ENCODE results near the gene PTPN1. TPM values are rescaled to one million over a fixed set of nuclear protein-coding genes. Genes with fewer than 3 reads are reported as not detected.

Gene PTPN1
- total and polyA plus RNA-seq, 10 donors: 20.5 to 84.9 (median 68.6) TPM

DNA sequence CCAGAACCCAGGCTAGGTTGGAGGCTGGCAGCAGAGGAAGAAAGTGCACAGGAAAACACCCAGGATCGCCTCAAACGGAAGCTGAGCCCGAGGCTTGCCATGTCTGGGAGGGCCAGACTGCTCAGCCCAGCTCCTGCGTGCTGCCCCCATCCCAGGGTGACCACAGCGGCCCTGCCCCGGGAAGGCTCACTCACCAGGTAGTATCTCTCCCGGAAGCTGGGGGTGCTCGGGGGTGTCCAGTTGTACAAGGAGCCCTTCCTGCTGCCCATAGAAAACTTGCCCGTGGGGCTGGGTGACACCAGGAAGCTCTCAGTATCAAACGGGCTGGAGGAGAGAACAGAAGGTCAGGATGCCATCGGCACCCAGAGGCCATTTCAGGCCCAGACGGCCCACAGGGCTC is 94.3 kb downstream of the PTPN1 start:
- TF ChIP-seq, protein P1, sequence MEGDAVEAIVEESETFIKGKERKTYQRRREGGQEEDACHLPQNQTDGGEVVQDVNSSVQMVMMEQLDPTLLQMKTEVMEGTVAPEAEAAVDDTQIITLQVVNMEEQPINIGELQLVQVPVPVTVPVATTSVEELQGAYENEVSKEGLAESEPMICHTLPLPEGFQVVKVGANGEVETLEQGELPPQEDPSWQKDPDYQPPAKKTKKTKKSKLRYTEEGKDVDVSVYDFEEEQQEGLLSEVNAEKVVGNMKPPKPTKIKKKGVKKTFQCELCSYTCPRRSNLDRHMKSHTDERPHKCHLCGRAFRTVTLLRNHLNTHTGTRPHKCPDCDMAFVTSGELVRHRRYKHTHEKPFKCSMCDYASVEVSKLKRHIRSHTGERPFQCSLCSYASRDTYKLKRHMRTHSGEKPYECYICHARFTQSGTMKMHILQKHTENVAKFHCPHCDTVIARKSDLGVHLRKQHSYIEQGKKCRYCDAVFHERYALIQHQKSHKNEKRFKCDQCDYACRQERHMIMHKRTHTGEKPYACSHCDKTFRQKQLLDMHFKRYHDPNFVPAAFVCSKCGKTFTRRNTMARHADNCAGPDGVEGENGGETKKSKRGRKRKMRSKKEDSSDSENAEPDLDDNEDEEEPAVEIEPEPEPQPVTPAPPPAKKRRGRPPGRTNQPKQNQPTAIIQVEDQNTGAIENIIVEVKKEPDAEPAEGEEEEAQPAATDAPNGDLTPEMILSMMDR (IDR thresholded peaks at IDR 0.05 in 8 of 11, conservative IDR thresholded peaks at IDR 0.05 in 3 of 11): no peak
- TF ChIP-seq POLR2AphosphoS5 (IDR thresholded peaks at IDR 0.05): peak in 1 of 3 donors; percentile 12
- H3K9me3 ChIP-seq: no peaks in the 10 kb centered on the region
- no peak overlapping the region for H3K4me3 ChIP-seq
- no peak for DNase-seq
- H3K27me3 ChIP-seq (replicated peaks in 1 of 7): peaks cover 0 to 37% (median 6%) of the 10 kb centered on the region in 7 donors
- H3K4me1 ChIP-seq: no peaks in the 10 kb centered on the region
- intact Hi-C loops (cut with DNase I; ENCODE audit: low total_unique reads): no loop called here
- WGBS, 5 donors: 86 to 95% (median 86%) methylated on average over 10 to 12 of the region's 12 CpGs
- peaks cover 0 to 32% (median 0%) of the 10 kb centered on the region in 6 donors for H3K36me3 ChIP-seq
- no peak overlapping the region for H3K27ac ChIP-seq

DNA sequence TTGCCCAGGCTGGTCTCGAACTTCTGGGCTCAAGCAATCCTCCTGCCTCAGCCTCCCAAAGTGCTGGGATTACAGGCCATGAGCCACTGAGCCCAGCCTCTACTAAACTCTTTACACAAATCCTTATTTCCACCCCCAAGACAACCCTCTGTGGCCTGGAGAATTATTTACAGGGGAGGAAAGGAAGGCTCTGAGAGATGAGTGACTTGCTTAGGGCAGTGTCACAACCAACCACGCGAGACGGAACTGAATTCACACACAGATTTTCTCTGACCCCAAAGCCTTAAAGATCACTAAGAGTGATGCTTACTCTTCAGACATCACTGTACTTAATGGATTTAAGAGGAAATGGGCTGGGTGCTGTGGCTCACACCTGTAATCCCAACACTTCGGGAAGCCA is 95.0 kb downstream of the PTPN1 start:
- TF ChIP-seq POLR2A (IDR thresholded peaks at IDR 0.05) (no peak), POLR2AphosphoS5 (IDR thresholded peaks at IDR 0.05) (no peak)
- TF ChIP-seq, protein P1 (IDR thresholded peaks at IDR 0.05 in 8 of 11, conservative IDR thresholded peaks at IDR 0.05 in 3 of 11): no peak
- no peak overlapping the region for H3K4me3 ChIP-seq
- H3K27ac ChIP-seq: no peak overlapping the region
- H3K27me3 ChIP-seq (replicated peaks in 1 of 7): peaks cover 0 to 38% (median 6%) of the 10 kb centered on the region in 7 donors
- intact Hi-C loops (cut with DNase I; ENCODE audit: low total_unique reads): no loop called here
- no peaks in the 10 kb centered on the region for H3K4me1 ChIP-seq
- WGBS, 5 donors: 90 to 97% (median 93%) methylated on average over 5 of the region's 5 CpGs
- H3K9me3 ChIP-seq: no peaks in the 10 kb centered on the region
- DNase-seq: no peak
- peaks cover 0 to 33% (median 0%) of the 10 kb centered on the region in 6 donors for H3K36me3 ChIP-seq

DNA sequence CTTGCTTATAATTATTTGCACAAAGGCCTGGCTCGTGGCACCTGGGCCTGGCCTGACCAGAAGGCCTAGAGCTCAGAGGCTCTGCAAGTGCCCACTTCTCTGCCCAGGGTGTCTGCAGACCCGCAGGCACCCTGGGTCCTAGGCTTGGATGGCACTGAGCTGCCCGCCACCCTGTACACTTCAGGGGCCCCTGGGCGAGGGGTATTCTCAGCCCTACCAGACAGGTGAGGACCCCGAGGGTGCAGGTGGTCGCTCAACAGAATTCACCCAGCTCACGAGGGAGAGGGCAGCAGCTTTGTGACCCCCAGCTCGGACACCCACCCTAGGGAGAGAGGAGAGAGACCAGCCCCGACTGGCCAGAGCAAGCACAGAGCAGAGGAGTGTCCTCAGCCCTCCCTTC is 97.3 kb downstream of the PTPN1 start:
- intact Hi-C loops (cut with DNase I; ENCODE audit: low total_unique reads): no loop called here
- H3K9me3 ChIP-seq: no peaks in the 10 kb centered on the region
- peaks cover 0 to 18% (median 0%) of the 10 kb centered on the region in 7 donors for H3K27me3 ChIP-seq (replicated peaks in 1 of 7)
- TF ChIP-seq POLR2AphosphoS5 (IDR thresholded peaks at IDR 0.05) (no peak), POLR2A (IDR thresholded peaks at IDR 0.05) (no peak)
- TF ChIP-seq, protein P1 (IDR thresholded peaks at IDR 0.05 in 8 of 11, conservative IDR thresholded peaks at IDR 0.05 in 3 of 11): no peak
- H3K27ac ChIP-seq: no peak overlapping the region
- no peak for DNase-seq
- no peaks in the 10 kb centered on the region for H3K4me1 ChIP-seq
- WGBS, 5 donors: 86 to 100% (median 92%) methylated on average over 1 to 9 of the region's 9 CpGs; no CpG with 5 or more reads in 1 of the 5 donors
- H3K36me3 ChIP-seq: peaks cover 0 to 26% (median 0%) of the 10 kb centered on the region in 6 donors
- H3K4me3 ChIP-seq: no peak overlapping the region

DNA sequence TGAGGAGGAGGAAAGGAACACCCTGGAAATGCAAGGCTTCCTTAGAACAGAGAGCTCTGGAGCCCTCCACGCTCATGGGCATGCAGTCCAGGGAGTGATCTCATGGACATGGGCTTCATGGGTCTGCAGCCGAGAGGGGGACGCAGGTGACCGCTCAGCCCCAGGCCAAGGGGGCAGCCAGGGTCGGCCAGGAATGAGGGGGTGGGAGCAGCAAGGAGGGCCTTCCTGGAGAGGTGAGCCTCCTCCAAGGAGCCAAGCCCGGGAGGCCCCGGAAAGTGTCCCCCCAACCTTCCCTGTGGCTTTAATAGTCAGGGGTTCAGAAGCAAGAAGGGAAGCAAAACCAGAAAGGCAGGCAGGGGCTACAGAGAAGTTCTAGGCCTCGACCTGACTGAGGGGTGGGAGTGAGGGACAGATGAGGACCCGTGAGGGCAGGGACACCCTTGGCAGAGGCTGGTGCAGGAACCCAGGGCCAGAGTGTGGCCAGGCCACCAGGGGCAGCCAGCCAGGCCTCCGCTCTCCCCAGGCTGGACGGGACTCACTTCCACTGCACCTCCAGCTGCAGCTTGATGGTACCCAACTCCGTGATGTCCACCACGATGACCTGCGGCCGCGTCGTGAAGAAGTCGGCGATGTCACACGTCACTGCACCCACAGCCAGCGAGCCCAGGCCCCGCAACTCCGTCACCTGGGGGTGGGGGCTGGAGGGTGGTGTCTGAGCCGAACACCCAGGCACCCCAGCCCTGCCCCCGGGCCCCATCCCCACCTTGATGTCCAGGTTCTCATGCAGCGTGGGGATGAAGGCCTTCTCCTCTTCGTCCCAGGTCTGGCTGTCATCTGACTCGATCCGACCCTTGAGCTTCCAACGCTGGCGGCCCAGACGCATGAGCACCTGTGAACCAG is 97.9 kb downstream of the PTPN1 start:
- intact Hi-C loops (cut with DNase I; ENCODE audit: low total_unique reads): no loop called here
- 86 to 96% (median 93%) methylated on average over 19 to 32 of the region's 32 CpGs for WGBS, 5 donors
- Histone ChIP-seq H3K27ac (no peak overlapping the region), H3K36me3 (peaks cover 0 to 23% (median 0%) of the 10 kb centered on the region in 6 donors), H3K27me3 (replicated peaks in 1 of 7) (peaks cover 0 to 15% (median 0%) of the 10 kb centered on the region in 7 donors), H3K4me3 (no peak overlapping the region), H3K9me3 (no peaks in the 10 kb centered on the region), H3K4me1 (no peaks in the 10 kb centered on the region)
- TF ChIP-seq POLR2A (IDR thresholded peaks at IDR 0.05): no peak
- TF ChIP-seq, protein P1 (IDR thresholded peaks at IDR 0.05 in 8 of 11, conservative IDR thresholded peaks at IDR 0.05 in 3 of 11): no peak
- no peak for TF ChIP-seq POLR2AphosphoS5 (IDR thresholded peaks at IDR 0.05)
- DNase-seq: no peak
